Chondrocyte (in vitro differentiated cells): Measurements from ENCODE around the gene FAM222A. TPM values are rescaled to one million over a fixed set of nuclear protein-coding genes. Genes with fewer than 3 reads are reported as not detected.
"Not testable (repeated sequence)": the region's sequence is repeated elsewhere in the genome, so short reads cannot be mapped to it uniquely, and the experiment has no call there.

ENCODE experiments used
- DNase-seq: peaks from one replicate; pipeline ENCODE4 v3.0.0; 2021; ENCODE audit warnings: mixed read lengths, low spot score
- H3K27ac Mint-ChIP-seq: one replicate; pipeline ENCODE4 v1.8.0; 2021; ENCODE audit warnings: mild to moderate bottlenecking, moderate library complexity, mixed read lengths; ENCODE audit not compliant: unreplicated experiment
- H3K27me3 Mint-ChIP-seq: 2 replicates; pipeline ENCODE4 v1.8.0; 2021; ENCODE audit warnings: low read depth, mixed read lengths
- H3K36me3 Mint-ChIP-seq: 2 replicates; pipeline ENCODE4 v1.8.0; 2021; ENCODE audit warnings: low read depth, mixed read lengths
- H3K4me1 Mint-ChIP-seq: 2 replicates; pipeline ENCODE4 v1.8.0; 2021; ENCODE audit warnings: low read depth, mild to moderate bottlenecking, mixed read lengths
- H3K4me3 Mint-ChIP-seq: one replicate; pipeline ENCODE4 v1.8.0; 2021; ENCODE audit warnings: mild to moderate bottlenecking, moderate library complexity, mixed read lengths; ENCODE audit not compliant: unreplicated experiment
- H3K9me3 Mint-ChIP-seq: 2 replicates; pipeline ENCODE4 v1.8.0; 2021; ENCODE audit warnings: low read depth, mixed read lengths
- CTCF ChIP-seq: fragments of 200-600 bp; sonication (generic); IDR thresholded peaks from 2 replicates; pipeline ENCODE4 v1.5.0; 2021; ENCODE audit warnings: antibody characterized with exemption, mild to moderate bottlenecking, moderate library complexity
- total RNA-seq: library from RNA; stranded (reverse); gene quantifications from 3 replicates; pipeline ENCODE4 v1.2.1, GENCODE V29; 2021

FAM222A gene
- total RNA-seq, 1 donor from 2014 or later = 1.0 TPM

DNA sequence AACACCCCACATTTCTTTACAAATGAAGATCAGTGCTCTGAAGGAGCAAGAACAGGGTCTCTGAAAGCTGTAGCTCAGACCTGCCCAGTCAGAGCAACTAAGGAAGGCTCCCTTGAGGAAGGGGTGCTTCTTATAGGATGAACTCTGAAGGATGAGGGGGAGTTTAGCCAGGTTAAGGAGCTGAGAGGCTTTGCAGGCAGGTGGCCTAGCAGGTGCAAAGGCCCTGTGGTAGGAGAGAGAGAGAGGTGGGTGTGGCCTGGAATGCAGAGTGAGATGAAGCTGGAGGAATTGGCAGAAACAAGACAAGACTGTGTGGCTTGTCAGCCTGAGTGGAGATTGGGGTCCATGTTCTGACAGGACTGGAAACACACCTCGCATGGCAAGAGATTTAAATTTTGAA, 20.5 kb upstream of the FAM222A start:
- no peak overlapping the region for H3K27ac Mint-ChIP-seq
- no peak for DNase-seq
- no peaks in the 10 kb centered on the region for H3K9me3 Mint-ChIP-seq
- TF ChIP-seq CTCF = no peak
- peaks cover 24% of the 10 kb centered on the region for H3K27me3 Mint-ChIP-seq
- no peaks in the 10 kb centered on the region for H3K4me1 Mint-ChIP-seq
- H3K4me3 Mint-ChIP-seq = no peak overlapping the region
- no peaks in the 10 kb centered on the region for H3K36me3 Mint-ChIP-seq

- Mint-ChIP-seq H3K4me3 (no peak overlapping the region), H3K27me3 (peaks cover 24% of the 10 kb centered on the region), H3K36me3 (no peaks in the 10 kb centered on the region), H3K4me1 (no peaks in the 10 kb centered on the region), H3K9me3 (no peaks in the 10 kb centered on the region), H3K27ac (no peak overlapping the region)
- no peak for TF ChIP-seq CTCF
- DNase-seq = no peak
These were observed 19.7 kb upstream of the FAM222A start for GRCh38 chr12:109693653-109694600.

DNA sequence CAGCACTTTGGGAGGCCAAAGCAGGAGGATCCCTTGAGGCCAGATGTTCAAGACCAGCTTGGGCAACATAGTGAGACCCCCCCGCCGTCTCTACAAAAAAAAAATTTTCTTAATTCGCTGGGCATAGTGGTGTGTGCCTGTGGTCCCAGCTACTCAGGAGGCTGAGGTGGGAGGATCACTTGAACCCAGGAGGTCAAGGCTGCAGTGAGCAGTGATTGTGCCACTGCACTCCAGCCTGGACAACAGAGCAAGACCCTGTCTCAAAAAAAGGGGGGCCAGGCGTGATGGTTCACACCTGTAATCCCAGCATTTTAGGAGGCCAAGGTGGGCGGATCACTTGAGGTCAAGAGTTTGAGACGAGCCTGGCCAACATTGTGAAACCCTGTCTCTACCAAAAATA, 19.0 kb upstream of the FAM222A start:
- not testable (repeated sequence) for H3K9me3 Mint-ChIP-seq, H3K36me3 Mint-ChIP-seq, H3K27ac Mint-ChIP-seq, DNase-seq, H3K4me1 Mint-ChIP-seq, H3K4me3 Mint-ChIP-seq
- H3K27me3 Mint-ChIP-seq = peaks cover 24% of the 10 kb centered on the region

DNA sequence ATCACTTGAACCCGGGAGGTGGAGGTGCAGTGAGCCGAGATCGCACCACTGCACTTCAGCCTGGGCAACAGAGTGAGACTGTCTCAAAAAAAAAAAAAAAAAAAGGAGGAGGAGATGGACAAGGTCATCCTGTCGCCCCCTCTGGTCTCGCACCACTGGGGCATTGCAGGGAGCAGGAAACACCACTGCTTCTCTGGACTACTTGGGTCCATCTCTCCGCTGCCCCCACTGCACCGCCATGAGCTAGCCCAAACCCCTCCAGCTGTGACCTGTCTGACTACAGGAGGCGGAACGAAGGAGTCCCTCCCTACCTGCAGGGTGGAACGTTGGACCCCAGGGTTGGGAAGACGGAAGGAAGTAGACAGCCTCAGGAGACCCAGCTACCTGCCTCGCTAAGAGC, 18.2 kb upstream of the FAM222A start:
- Mint-ChIP-seq H3K9me3 (no peaks in the 10 kb centered on the region), H3K4me1 (no peaks in the 10 kb centered on the region), H3K36me3 (no peaks in the 10 kb centered on the region), H3K27ac (no peak overlapping the region), H3K4me3 (no peak overlapping the region), H3K27me3 (peaks cover 24% of the 10 kb centered on the region)
- no peak for DNase-seq
- TF ChIP-seq CTCF = no peak

GRCh38 chr12:109695961-109696461, 17.6 kb upstream of the FAM222A start:
- no peaks in the 10 kb centered on the region for H3K4me1 Mint-ChIP-seq
- TF ChIP-seq CTCF = no peak
- H3K4me3 Mint-ChIP-seq = no peak overlapping the region
- DNase-seq = no peak
- H3K27me3 Mint-ChIP-seq = peaks cover 24% of the 10 kb centered on the region
- H3K9me3 Mint-ChIP-seq = no peaks in the 10 kb centered on the region
- no peaks in the 10 kb centered on the region for H3K36me3 Mint-ChIP-seq
- H3K27ac Mint-ChIP-seq = no peak overlapping the region
